Keratinocyte (primary cell): Measurements from ENCODE around the gene MYT1.

Source experiments
- CTCF ChIP-seq, 3 experiments: IDR thresholded peaks in 1 of 3; conservative IDR thresholded peaks in 1 of 3; optimal IDR thresholded peaks in 1 of 3; 2 replicates in 2 of 3; 3 replicates in 1 of 3; pipeline versions ENCODE3 to v1.5.1; 2011; ENCODE audit warnings: low read length in 3 of 3, mild to moderate bottlenecking in 3 of 3, moderate library complexity in 2 of 3, control low read depth in 1 of 3, inconsistent platforms in 1 of 3; ENCODE audit not compliant: insufficient read depth in 2 of 3; ENCODE audit errors: extremely low read depth in 1 of 3
- EZH2 ChIP-seq: IDR thresholded peaks from one replicate; pipeline ENCODE4 v1.6.1; 2012; ENCODE audit warnings: inconsistent platforms, mild to moderate bottlenecking, low read length, moderate library complexity

DNA sequence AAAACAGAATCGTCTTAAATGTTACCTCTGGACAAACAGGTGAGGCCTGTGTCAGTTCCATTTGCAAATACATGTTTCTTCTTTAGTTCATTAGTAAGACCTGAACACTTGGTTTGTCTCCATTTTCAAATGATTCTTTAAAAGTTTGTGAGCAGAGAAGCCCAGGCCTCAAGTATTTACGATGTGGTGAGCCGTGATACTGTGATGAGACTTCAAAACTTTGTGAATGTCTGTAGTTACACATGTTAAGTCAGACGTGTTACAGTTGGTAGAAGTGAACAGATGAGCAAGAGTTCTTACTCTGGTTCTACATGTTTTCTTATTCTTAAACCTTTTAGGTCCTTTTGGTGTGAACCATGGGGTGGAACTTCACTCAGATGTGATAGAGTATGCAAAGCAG, 99.8 kb downstream of the MYT1 start:
- TF ChIP-seq CTCF (optimal IDR thresholded peaks at IDR 0.05 in 1 of 3, IDR thresholded peaks at IDR 0.05 in 1 of 3, conservative IDR thresholded peaks at IDR 0.05 in 1 of 3; ENCODE audit: extremely low read depth in 1 of 3, insufficient read depth in 2 of 3, low read length in 3 of 3) = no peak
- TF ChIP-seq EZH2 = no peak
